CD4-positive, CD25-positive, alpha-beta regulatory T cell (primary cell): ENCODE data around the gene BLOC1S3. TPM values are rescaled to one million over a fixed set of nuclear protein-coding genes. Genes with fewer than 3 reads are reported as not detected.

Experiments
- ATAC-seq, 2 donors: fragments of 150-1000 bp; cut with Tn5 transposase; one replicate each; pipeline ENCODE4 v1.10.0; 2021; ENCODE audit warnings: low read depth in 2 of 2, moderate number of reproducible peaks in 2 of 2, moderate library complexity in 1 of 2
- DNase-seq, 3 donors: peaks; one replicate each; pipeline versions ENCODE4 v3.0.0 to v3.0.0-alpha.2; 2012 to 2022; ENCODE audit warnings: mixed read lengths in 1 of 3
- H3K27ac ChIP-seq: one replicate; pipeline ENCODE4 v1.7.0; 2013; ENCODE audit warnings: mild to moderate bottlenecking, low read length; ENCODE audit not compliant: insufficient read depth, poor library complexity, severe bottlenecking
- H3K27me3 ChIP-seq: one replicate; pipeline ENCODE4 v1.7.0; 2013; ENCODE audit warnings: low read length; ENCODE audit not compliant: control insufficient read depth, insufficient read depth
- H3K36me3 ChIP-seq: one replicate; pipeline ENCODE4 v1.7.0; 2013; ENCODE audit warnings: mild to moderate bottlenecking, low read length, moderate library complexity; ENCODE audit not compliant: control insufficient read depth, insufficient read depth
- H3K4me1 ChIP-seq: 2 replicates; pipeline ENCODE4 v1.7.0; 2013; ENCODE audit warnings: mild to moderate bottlenecking, low read length; ENCODE audit not compliant: insufficient read depth, control insufficient read depth, poor library complexity, severe bottlenecking
- H3K4me3 ChIP-seq: one replicate; pipeline ENCODE4 v1.7.0; 2013; ENCODE audit warnings: low read depth, mild to moderate bottlenecking, low read length, moderate library complexity
- H3K9me3 ChIP-seq, 2 experiments: 1 replicate in 1 of 2; 2 replicates in 1 of 2; pipeline ENCODE4 v1.7.0; 2013; ENCODE audit warnings: low read length in 2 of 2, mild to moderate bottlenecking in 1 of 2, moderate library complexity in 1 of 2; ENCODE audit not compliant: control insufficient read depth in 2 of 2
- H3K27ac Mint-ChIP-seq, 3 donors: one replicate each; pipeline ENCODE4 v1.8.0; 2020 to 2022; ENCODE audit warnings: mild to moderate bottlenecking in 3 of 3, mixed read lengths in 3 of 3, moderate library complexity in 2 of 3
- H3K27me3 Mint-ChIP-seq: one replicate; pipeline ENCODE4 v1.8.0; 2022; ENCODE audit warnings: mild to moderate bottlenecking, mixed read lengths
- H3K36me3 Mint-ChIP-seq: one replicate; pipeline ENCODE4 v1.8.0; 2020; ENCODE audit warnings: mixed read lengths
- H3K4me1 Mint-ChIP-seq, 4 donors: one replicate each; pipeline ENCODE4 v1.8.0; 2020 to 2022; ENCODE audit warnings: mixed read lengths in 4 of 4, mild to moderate bottlenecking in 1 of 4
- H3K4me3 Mint-ChIP-seq, 4 donors: one replicate each; pipeline ENCODE4 v1.8.0; 2020 to 2022; ENCODE audit warnings: mild to moderate bottlenecking in 4 of 4, mixed read lengths in 4 of 4, moderate library complexity in 3 of 4
- H3K9me3 Mint-ChIP-seq, 7 donors: one replicate each; pipeline ENCODE4 v1.8.0; 2020 to 2022; ENCODE audit warnings: mixed read lengths in 7 of 7, mild to moderate bottlenecking in 3 of 7, moderate library complexity in 2 of 7
- polyA plus RNA-seq, 4 donors: library from polyadenylated mRNA; unstranded; fragments of 300-500 nt; fragmentation: Illumina TruSeq; gene quantifications; one replicate each; pipeline ENCODE4 v1.2.3, GENCODE V29; 2021
- total RNA-seq: library from RNA; stranded (reverse); gene quantifications from one replicate; pipeline ENCODE4 v1.2.3, GENCODE V29; 2022

BLOC1S3 gene, protein sequence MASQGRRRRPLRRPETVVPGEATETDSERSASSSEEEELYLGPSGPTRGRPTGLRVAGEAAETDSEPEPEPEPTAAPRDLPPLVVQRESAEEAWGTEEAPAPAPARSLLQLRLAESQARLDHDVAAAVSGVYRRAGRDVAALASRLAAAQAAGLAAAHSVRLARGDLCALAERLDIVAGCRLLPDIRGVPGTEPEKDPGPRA
- total RNA-seq (22.9 TPM), polyA plus RNA-seq (10 to 100 TPM; 12.8 to 21.0 (median 17.4) TPM)

DNA sequence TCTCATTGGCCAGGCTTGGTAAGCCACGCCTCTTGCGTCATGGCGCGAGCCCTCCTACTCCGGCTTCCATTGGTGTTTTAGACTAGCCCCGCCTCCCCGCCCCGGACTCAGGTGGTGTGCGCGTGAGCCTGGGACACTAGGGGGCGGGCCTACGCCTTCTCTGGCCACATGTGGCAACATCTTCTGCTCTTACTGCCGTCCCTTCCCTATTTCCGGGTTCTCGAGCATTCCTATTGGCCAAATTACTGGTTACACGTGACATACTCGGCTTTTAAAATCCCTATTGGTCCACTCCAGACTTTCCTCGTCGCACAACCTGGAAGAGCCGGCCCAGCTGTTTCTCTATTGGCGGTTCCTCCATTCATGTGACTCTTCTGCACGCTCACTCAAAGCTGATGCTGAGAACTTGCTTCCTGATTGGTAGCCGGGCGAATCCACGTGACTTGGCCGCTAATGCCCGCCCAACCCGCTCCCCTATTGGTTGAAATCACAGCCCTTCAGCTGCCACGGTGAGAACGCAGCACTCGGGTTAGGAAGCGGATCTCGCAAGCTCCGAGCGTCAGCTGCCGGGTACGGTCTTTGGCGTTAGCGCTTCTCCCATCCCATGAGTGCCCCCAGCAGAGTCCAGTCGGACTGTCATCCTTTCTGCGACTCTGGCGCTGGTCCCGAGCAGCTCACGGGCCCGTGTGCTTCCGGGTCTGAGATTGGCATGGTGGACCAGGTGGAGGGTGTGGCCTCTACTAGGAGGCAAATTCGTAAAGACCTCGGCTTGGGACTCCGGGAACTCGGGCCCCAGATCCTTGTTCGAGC, at the start of gene BLOC1S3:
TSS of gene BLOC1S3 (plus strand) at position 523 of the 810 bp plus-strand sequence. CDS start 513 bp downstream, outside the sequence.
- Mint-ChIP-seq H3K36me3 (peaks cover 12% of the 10 kb centered on the region), H3K27ac (peak within 1 kb of the TSS; percentile 97 to 98 (median 98)), H3K9me3 (no peaks in the 10 kb centered on the region), H3K4me3 (peak within 1 kb of the TSS; percentile 90 to 95 (median 93)), H3K4me1 (peaks cover 0 to 62% (median 24%) of the 10 kb centered on the region in 4 donors), H3K27me3 (no peaks in the 10 kb centered on the region)
- H3K4me3 ChIP-seq: peak within 1 kb of the TSS; percentile 88
- peak; percentile 85 to 88 for ATAC-seq
- peak within 1 kb of the TSS; percentile 94 for H3K27ac ChIP-seq
- H3K27me3 ChIP-seq: no peaks in the 10 kb centered on the region
- H3K9me3 ChIP-seq: no peaks in the 10 kb centered on the region
- DNase-seq: peak; percentile 100
- H3K36me3 ChIP-seq: peaks cover 4% of the 10 kb centered on the region
- peaks cover 42% of the 10 kb centered on the region for H3K4me1 ChIP-seq

DNA sequence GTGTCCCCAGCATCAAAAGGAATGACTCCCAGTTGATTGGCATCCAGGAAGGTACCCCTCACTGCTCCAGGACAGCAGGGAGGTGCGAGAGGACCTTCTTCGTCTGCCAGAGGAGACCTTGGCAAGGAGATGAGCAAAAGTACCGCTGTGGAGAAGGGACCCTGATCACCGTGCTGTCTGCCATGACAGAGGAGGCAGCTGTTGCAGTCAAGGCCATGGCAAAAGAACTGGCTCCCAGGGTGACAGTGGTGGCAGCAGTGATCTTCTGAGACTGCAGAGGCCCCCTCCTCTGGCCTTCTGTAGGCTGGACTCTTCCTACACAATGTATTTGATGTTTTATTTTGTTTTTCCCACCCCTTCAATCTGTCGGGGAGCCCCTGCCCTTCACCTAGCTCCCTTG, 49.8 kb upstream of the BLOC1S3 start:
- no peaks in the 10 kb centered on the region for H3K27me3 Mint-ChIP-seq
- no peaks in the 10 kb centered on the region for H3K36me3 Mint-ChIP-seq
- ATAC-seq: no peak
- Histone ChIP-seq H3K27me3 (no peaks in the 10 kb centered on the region), H3K27ac (no peak overlapping the region), H3K36me3 (no peaks in the 10 kb centered on the region), H3K9me3 (no peaks in the 10 kb centered on the region), H3K4me1 (peaks cover 4% of the 10 kb centered on the region), H3K4me3 (no peak overlapping the region)
- DNase-seq: no peak
- no peaks in the 10 kb centered on the region for H3K9me3 Mint-ChIP-seq
- no peak overlapping the region for H3K4me3 Mint-ChIP-seq
- H3K27ac Mint-ChIP-seq: peak overlapping the region in 1 of 3 donors; percentile 11
- H3K4me1 Mint-ChIP-seq: peaks cover 6 to 22% (median 12%) of the 10 kb centered on the region in 4 donors

GRCh38 chr19:45130236-45130635, 48.3 kb upstream of the BLOC1S3 start:
- Mint-ChIP-seq H3K9me3 (no peaks in the 10 kb centered on the region), H3K36me3 (no peaks in the 10 kb centered on the region), H3K4me1 (peaks cover 6 to 21% (median 11%) of the 10 kb centered on the region in 4 donors), H3K27me3 (no peaks in the 10 kb centered on the region), H3K4me3 (no peak overlapping the region), H3K27ac (no peak overlapping the region)
- Histone ChIP-seq H3K4me3 (no peak overlapping the region), H3K36me3 (no peaks in the 10 kb centered on the region), H3K27me3 (no peaks in the 10 kb centered on the region), H3K4me1 (peaks cover 4% of the 10 kb centered on the region), H3K27ac (no peak overlapping the region), H3K9me3 (no peaks in the 10 kb centered on the region)
- DNase-seq: no peak
- ATAC-seq: no peak

- no peaks in the 10 kb centered on the region for H3K36me3 ChIP-seq
- peak in 1 of 3 donors; percentile 13 for DNase-seq
- no peaks in the 10 kb centered on the region for H3K9me3 ChIP-seq
- H3K4me1 Mint-ChIP-seq: peaks cover 2 to 14% (median 9%) of the 10 kb centered on the region in 4 donors
- no peaks in the 10 kb centered on the region for H3K27me3 Mint-ChIP-seq
- no peak overlapping the region for H3K27ac ChIP-seq
- no peaks in the 10 kb centered on the region for H3K36me3 Mint-ChIP-seq
- no peak overlapping the region for H3K4me3 ChIP-seq
- H3K4me3 Mint-ChIP-seq: no peak overlapping the region
- H3K4me1 ChIP-seq: no peaks in the 10 kb centered on the region
- no peak for ATAC-seq
- no peaks in the 10 kb centered on the region for H3K27me3 ChIP-seq
- H3K27ac Mint-ChIP-seq: peak overlapping the region in 1 of 3 donors; percentile 62
- no peaks in the 10 kb centered on the region for H3K9me3 Mint-ChIP-seq
These were observed 47.5 kb upstream of the BLOC1S3 start for GRCh38 chr19:45130888-45131615.

- H3K36me3 Mint-ChIP-seq: no peaks in the 10 kb centered on the region
- Histone ChIP-seq H3K4me1 (no peaks in the 10 kb centered on the region), H3K27me3 (no peaks in the 10 kb centered on the region), H3K27ac (no peak overlapping the region), H3K9me3 (no peaks in the 10 kb centered on the region), H3K36me3 (no peaks in the 10 kb centered on the region), H3K4me3 (no peak overlapping the region)
- ATAC-seq (no peak), DNase-seq (no peak)
- H3K4me3 Mint-ChIP-seq: no peak overlapping the region
- no peaks in the 10 kb centered on the region for H3K9me3 Mint-ChIP-seq
- H3K4me1 Mint-ChIP-seq: peaks cover 4 to 14% (median 8%) of the 10 kb centered on the region in 4 donors
- peak overlapping the region in 1 of 3 donors; percentile 17 for H3K27ac Mint-ChIP-seq
- no peaks in the 10 kb centered on the region for H3K27me3 Mint-ChIP-seq
These were observed 44.9 kb upstream of the BLOC1S3 start for GRCh38 chr19:45133661-45134060.

GRCh38 chr19:45135176-45135885, 43.3 kb upstream of the BLOC1S3 start:
- Mint-ChIP-seq H3K27ac (no peak overlapping the region), H3K4me1 (peaks cover 4 to 14% (median 8%) of the 10 kb centered on the region in 4 donors), H3K4me3 (no peak overlapping the region), H3K36me3 (no peaks in the 10 kb centered on the region), H3K27me3 (no peaks in the 10 kb centered on the region), H3K9me3 (no peaks in the 10 kb centered on the region)
- no peak for ATAC-seq
- DNase-seq: no peak
- no peak overlapping the region for H3K4me3 ChIP-seq
- H3K27ac ChIP-seq: no peak overlapping the region
- H3K4me1 ChIP-seq: no peaks in the 10 kb centered on the region
- H3K27me3 ChIP-seq: no peaks in the 10 kb centered on the region
- H3K9me3 ChIP-seq: no peaks in the 10 kb centered on the region
- no peaks in the 10 kb centered on the region for H3K36me3 ChIP-seq

DNA sequence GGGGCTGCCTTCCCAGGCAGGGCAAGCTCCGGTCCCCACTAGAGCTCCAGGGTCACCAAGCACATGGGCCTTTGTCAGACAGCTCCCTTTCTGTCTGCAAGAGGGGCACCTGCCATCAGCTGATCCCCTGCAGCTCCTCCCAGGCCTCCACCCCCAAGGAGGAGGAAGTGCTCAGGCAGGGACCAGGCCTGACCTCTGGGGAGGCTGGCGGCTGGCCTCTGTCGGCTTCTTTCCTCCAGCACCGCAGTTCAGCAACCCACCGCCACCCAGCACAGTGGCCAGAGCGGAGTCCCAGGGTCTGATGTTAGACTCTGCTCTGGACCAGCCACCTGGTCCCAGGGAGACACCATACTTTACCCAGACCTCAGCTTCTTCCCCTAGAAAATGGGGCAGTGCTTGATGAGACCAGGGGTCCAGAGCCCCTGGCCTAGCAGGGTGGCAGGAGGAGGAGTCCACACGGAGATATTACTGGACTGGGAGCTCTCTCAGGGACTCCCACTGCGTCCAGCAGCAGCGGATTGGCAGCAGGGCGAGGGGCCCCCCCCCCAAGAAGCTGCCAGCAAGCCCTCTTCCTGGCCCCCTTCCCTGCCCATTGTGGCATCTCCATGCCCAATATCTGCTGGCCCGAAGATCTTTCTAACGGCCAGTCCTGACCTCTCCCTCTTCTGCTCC, 41.9 kb upstream of the BLOC1S3 start:
- no peaks in the 10 kb centered on the region for H3K9me3 ChIP-seq
- H3K4me3 ChIP-seq: no peak overlapping the region
- H3K4me1 ChIP-seq: no peaks in the 10 kb centered on the region
- no peak overlapping the region for H3K27ac Mint-ChIP-seq
- H3K27ac ChIP-seq: no peak overlapping the region
- H3K4me3 Mint-ChIP-seq: no peak overlapping the region
- H3K9me3 Mint-ChIP-seq: no peaks in the 10 kb centered on the region
- H3K36me3 ChIP-seq: peaks cover 4% of the 10 kb centered on the region
- H3K27me3 Mint-ChIP-seq: no peaks in the 10 kb centered on the region
- DNase-seq (no peak), ATAC-seq (no peak)
- no peaks in the 10 kb centered on the region for H3K27me3 ChIP-seq
- H3K4me1 Mint-ChIP-seq: peaks cover 2 to 14% (median 7%) of the 10 kb centered on the region in 4 donors
- H3K36me3 Mint-ChIP-seq: no peaks in the 10 kb centered on the region
